DND-41 (cell line): ENCODE data around the gene CHRDL1.

Experiments used
- CTCF ChIP-seq: IDR thresholded peaks from 2 replicates; pipeline ENCODE4 v1.5.1; 2012; ENCODE audit warnings: borderline replicate concordance, low read length, moderate library complexity, mild to moderate bottlenecking; ENCODE audit not compliant: poor library complexity, severe bottlenecking; ENCODE audit errors: extremely low read depth
- EZH2 ChIP-seq: IDR thresholded peaks from 3 replicates; pipeline ENCODE4 v1.6.1; 2012; ENCODE audit warnings: borderline replicate concordance, low read depth, mild to moderate bottlenecking, moderate library complexity, low read length, inconsistent platforms; ENCODE audit not compliant: severe bottlenecking

- no peak for TF ChIP-seq EZH2
- no peak for TF ChIP-seq CTCF
These were observed 82.0 kb downstream of the CHRDL1 start for GRCh38 chrX:110713666-110714065.
